HG02623 (cell line): ENCODE measurements around the gene PHRF1.

Experiments
- ATAC-seq: cut with Tn5 transposase; IDR thresholded peaks from one replicate; pipeline ENCODE4 v1.9.1; 2021; ENCODE audit warnings: moderate library complexity; ENCODE audit not compliant: unreplicated experiment

The PHRF1 gene

GRCh38 chr11:538431-539051, 37.7 kb upstream of the PHRF1 start:
- ATAC-seq: no peak

- ATAC-seq: no peak
These were observed 36.2 kb upstream of the PHRF1 start for GRCh38 chr11:539971-540481.

- ATAC-seq: no peak
These were observed 35.5 kb upstream of the PHRF1 start for GRCh38 chr11:540583-541432.

- no peak for ATAC-seq
These were observed 34.8 kb upstream of the PHRF1 start for GRCh38 chr11:541433-541885.

DNA sequence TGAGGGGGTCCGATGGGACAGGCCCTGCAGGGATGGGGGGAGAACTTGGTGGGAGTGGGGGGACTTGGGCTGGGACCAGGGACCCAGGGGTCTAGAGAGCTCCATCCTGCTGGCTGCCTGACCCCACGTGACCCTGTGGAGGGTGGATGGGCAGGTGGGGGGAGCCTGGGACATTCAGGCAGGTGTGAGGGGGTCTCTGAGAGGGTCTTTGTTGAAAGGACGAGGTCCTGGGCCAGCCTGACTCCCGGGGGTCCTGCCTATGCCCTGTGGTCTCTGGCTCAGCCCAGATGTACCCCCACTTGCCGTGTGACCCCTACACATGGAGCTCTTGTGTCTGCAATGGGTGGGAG, 31.5 kb upstream of the PHRF1 start:
- ATAC-seq: no peak

GRCh38 chr11:545171-545570, 31.1 kb upstream of the PHRF1 start:
- no peak for ATAC-seq

GRCh38 chr11:548700-549603, 27.3 kb upstream of the PHRF1 start:
- ATAC-seq: no peak

DNA sequence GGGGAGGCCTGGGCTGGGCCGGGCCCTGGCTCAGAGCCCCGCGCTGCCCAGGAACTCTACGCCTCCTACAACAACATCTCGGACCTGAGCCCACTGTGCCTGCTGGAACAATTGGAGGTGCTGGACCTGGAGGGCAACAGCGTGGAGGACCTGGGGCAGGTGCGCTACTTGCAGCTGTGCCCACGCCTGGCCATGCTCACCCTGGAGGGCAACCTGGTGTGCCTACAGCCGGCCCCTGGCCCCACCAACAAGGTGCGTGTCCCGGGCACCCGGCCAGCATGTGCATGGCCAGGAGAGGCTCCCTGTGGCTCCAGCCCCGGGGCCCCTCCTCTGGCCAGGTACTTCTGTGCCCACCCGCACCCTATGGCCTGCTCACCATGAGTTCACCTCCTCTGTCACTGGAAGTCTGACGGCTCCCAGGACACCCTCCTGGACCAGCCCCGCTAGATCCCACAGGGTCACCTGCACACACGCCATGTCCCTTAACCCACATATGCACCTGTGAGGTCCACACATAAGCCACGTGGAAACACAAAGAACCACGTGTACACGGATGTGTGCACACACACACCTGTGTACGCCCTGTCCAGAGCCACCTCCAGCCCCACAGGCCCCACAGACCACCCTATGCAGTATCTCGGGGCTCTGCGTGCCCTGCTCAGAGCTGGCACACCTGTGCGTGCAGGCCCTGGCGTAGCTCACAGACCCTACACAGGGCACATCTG, 26.1 kb upstream of the PHRF1 start:
- ATAC-seq: no peak

GRCh38 chr11:550746-551085, 25.6 kb upstream of the PHRF1 start:
- ATAC-seq: no peak

- ATAC-seq: no peak
These were observed 25.1 kb upstream of the PHRF1 start for GRCh38 chr11:551131-551530.

GRCh38 chr11:551596-551995, 24.7 kb upstream of the PHRF1 start:
- no peak for ATAC-seq

DNA sequence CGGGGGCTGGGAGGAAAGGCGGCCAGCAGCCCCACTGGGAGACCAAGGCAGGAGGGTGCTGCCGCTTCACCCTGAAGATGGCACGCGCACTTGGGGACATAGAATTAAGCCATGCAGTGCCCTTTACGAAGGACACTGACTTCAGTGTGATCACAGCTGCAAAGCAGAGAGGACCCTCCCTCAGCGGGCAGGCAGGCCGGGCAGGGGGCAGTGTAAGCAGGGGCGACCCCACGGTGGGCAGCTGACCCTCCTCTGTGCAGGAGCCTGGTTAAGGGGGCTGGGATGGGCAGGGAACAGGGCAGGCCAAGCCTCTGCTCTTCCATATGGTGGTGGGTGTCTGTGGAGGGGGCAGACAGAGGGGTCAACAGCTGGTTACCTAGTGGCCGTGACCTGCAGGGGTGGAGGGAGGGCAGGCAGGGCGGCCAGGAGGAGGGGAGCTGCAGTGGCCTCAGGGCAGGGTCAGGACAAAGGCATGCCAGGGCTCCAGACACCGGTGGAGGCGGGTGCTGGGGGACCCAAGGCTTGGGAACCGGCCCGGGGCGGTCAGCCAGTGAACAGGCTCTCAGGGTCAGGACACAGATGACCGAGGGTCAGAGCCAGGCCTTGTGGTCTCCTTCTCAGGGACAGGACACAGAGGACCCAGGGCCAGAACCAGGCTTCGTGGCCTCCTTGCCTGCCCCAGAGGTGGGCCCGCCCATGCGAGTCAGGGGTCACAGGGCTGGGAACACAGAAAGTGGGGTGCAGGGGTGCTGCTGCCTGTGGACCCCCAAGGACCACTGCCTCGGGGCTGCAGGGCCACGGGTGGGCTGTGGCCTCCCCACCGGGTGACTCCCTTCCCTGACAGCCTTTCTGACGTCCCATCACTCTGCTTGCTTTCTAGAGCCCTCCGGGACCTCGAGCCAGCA, 22.9 kb upstream of the PHRF1 start:
- ATAC-seq: no peak

DNA sequence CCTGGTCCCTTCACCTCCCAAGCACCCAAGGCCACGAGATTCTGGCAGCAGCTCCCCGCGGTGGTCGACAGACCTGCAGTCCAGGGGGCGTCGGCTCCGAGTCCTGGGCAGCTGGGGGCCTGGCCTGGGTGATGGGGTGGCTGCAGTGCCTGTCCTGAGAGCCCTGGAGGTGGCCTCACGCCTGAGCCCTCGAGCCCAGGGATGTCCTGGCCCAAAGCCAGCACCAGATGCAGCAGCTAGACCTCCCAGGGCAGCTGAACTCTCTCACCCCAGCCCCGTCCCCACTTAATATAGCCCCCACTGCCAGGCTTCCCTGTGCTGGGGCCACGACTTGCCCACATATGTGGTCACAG, 22.3 kb upstream of the PHRF1 start:
- no peak for ATAC-seq

DNA sequence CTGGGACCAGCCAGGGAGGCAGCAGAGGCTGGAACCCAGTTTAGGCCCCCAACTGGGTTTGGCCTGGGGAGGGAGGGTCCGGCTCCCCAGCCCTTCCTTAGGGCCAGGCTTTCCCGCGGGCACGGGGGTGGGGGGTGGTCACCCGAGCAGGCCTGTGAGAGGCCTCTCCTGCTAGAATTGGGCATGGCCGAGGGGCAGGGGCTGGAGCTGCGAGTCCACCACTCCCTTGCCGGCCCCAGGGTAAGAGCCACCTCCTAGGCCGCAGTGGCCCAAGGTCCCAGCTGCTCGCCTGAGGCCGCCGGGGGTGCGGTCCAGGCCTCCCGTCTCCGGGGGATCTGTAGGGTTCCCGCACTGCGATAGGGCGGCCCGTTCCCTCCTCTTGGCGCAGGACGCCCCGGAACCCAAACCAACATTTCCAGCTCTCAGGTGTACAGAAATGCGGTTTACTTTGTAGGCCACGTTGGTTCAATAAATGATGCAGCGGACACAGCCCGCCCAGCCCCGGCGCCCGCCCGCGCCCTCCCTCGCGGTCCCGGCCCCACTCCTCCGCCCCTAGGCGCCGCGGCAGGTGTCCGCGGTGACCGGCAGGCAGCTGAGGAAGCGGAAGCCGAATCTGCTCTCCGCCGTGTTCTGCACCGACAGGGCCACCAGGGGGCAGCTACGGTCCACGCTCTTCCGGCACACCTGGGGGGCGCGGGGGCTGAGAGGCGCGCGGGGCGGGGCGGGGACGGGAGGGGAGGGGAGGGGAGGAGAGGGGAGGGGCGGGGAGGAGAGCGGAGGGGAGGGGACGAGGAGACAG, 21.6 kb upstream of the PHRF1 start:
- no peak for ATAC-seq

GRCh38 chr11:555227-555779, 21.0 kb upstream of the PHRF1 start:
- ATAC-seq: no peak

- no peak for ATAC-seq
These were observed 20.2 kb upstream of the PHRF1 start for GRCh38 chr11:555780-556661.

DNA sequence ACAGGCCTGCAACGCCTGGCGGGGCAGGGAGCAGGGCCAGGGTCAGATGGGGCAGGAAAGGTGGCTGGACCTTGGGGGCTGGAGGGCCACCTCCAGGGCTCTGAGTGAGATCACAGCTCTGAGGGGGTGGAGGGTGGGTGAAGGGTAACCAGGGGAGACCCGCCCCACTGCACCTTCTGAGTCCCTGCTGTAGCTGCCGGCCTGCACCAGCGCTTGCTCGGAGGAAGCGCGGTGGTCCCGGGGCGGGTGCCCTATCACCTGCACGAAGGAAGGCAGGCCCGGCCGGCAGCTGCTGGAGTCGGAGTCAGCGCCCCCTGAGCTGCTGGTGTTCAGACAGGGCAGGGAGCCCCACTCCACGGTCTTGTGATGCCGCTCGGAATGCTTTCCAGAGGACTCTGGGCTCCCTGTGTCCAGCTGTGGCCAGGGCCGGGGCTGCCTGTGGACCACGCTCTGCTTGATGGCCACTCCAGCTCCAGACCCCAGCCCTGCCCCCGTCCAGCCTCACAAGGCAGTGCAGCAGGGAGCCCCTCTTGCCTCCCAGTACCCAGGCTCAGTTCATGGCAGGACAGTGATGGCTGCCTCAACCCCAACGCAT, 19.5 kb upstream of the PHRF1 start:
- no peak for ATAC-seq
